HL-60 (cell line): ENCODE data around the gene POU4F1.
A peak's percentile ranks its signal among the peaks of the same experiment; 100 is the strongest.

Experiments
- DNase-seq, 2 experiments: peaks; one replicate each; pipeline ENCODE4 v3.0.0-alpha.2; 2010 to 2020; ENCODE audit warnings: low read depth in 1 of 2, low spot score in 1 of 2
- H3K27ac ChIP-seq: fragments of 250-450 bp; sonication (Bioruptor Pico); replicated peaks from 2 replicates; pipeline ENCODE4 v1.5.1; 2020; ENCODE audit warnings: mild to moderate bottlenecking, moderate library complexity
- H3K27me3 ChIP-seq: fragments of 250-450 bp; sonication (Bioruptor Pico); 2 replicates; pipeline ENCODE4 v1.5.1; 2021; ENCODE audit warnings: mild to moderate bottlenecking, moderate library complexity; ENCODE audit not compliant: insufficient read depth, poor library complexity, severe bottlenecking
- H3K4me3 ChIP-seq: replicated peaks from 2 replicates; pipeline ENCODE4 v1.5.1; 2011; ENCODE audit warnings: mild to moderate bottlenecking, control low read depth, low read length; ENCODE audit not compliant: insufficient read depth
- GABPA ChIP-seq: IDR thresholded peaks from 2 replicates; pipeline ENCODE4 v1.6.1; 2012; ENCODE audit warnings: low read depth
- POLR2AphosphoS5 ChIP-seq: IDR thresholded peaks from 2 replicates; pipeline ENCODE4 v1.6.1; 2012; ENCODE audit warnings: low read depth
- SPI1 ChIP-seq: IDR thresholded peaks from 2 replicates; pipeline ENCODE4 v1.6.1; 2012; ENCODE audit warnings: low read depth, mild to moderate bottlenecking, borderline replicate concordance
- TF ChIP-seq, protein P1 (sequence below): IDR thresholded peaks from one replicate; pipeline ENCODE4 v1.5.1; 2011; ENCODE audit warnings: low read length, control low read depth, inconsistent platforms; ENCODE audit not compliant: insufficient read depth
- TF ChIP-seq, protein P2 (sequence below): IDR thresholded peaks from 2 replicates; pipeline ENCODE4 v1.6.1; 2012; ENCODE audit warnings: low read depth; ENCODE audit not compliant: insufficient replicate concordance

The POU4F1 gene

DNA sequence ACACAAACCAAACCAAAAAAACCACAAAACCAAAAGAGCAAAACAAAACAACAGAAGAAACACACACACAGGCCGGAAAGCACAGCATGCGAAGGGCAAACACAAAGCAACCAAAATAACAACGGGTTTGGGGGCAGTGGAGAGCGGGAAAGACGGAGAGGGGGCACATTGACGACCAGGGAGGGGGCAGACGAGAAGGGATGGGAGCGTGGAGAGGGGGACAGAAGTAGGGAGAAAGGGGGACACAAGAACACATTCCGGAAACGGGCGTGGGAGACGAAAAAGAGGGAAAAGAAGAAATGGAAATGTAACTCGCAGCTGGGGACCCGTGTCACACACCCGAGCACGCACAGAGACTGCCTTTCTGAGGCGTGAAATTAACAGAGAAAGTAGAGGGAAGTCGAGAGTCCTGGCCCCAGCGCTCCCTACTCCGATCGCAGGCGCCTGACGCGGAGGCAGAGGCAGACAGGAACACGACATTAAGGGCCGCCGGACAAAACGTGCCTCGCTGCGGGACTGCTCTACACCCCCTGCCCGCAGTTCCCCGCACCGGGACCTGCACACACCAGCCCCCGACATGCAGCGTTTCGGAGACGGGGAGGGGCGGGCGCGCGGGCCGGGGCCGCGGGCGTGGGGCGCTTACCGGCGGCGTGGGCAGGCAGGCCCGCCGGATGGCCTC lies 652 bp downstream of the POU4F1 start:
- TF ChIP-seq GABPA (no peak), SPI1 (peak; percentile 37; the same call in 1 of the 2 replicates)
- H3K27me3 ChIP-seq, result peaks cover 79% of the 10 kb centered on the region
- peak overlapping the region; percentile 46 for H3K4me3 ChIP-seq
- DNase-seq, result peak; percentile 21 to 67
- H3K27ac ChIP-seq, result no peak overlapping the region

DNA sequence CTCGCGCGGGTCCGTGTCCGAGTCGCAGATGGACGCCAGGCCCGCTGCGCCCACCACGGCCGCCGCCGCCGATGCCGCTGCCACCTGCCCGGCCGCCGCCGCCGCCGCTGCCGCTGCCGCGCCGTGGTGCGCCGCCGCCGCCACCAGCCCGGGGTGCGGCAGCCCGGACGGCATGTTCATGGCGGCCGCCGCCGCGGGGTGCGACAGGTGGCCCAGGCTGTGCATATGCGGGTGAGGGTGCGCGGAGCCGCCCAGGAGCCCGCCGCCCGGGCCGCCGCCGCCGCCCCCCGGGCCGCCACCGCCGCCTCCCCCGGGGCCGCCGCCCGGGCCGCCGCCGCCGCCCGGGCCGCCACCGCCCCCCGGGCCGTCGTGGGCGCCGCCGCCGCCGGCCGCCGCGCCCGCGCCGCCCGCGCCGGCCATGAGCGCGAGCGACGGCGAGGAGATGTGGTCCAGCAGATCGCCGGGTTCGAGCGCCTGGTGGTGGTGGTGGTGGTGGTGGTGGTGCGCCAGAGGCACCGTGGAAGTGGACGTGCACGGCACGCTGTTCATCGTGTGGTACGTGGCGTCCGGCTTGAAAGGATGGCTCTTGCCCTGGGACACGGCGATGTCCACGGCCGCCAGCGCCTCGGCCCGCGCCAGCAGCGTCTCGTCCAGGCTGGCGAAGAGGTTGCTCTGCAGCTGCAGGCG lies 1.3 kb downstream of the POU4F1 start:
- Histone ChIP-seq H3K27me3 (peaks cover 79% of the 10 kb centered on the region), H3K27ac (no peak overlapping the region), H3K4me3 (peak overlapping the region; percentile 46)
- DNase-seq, result no peak
- TF ChIP-seq SPI1 (no peak), POLR2AphosphoS5 (no peak), GABPA (no peak)
- TF ChIP-seq, protein P1, sequence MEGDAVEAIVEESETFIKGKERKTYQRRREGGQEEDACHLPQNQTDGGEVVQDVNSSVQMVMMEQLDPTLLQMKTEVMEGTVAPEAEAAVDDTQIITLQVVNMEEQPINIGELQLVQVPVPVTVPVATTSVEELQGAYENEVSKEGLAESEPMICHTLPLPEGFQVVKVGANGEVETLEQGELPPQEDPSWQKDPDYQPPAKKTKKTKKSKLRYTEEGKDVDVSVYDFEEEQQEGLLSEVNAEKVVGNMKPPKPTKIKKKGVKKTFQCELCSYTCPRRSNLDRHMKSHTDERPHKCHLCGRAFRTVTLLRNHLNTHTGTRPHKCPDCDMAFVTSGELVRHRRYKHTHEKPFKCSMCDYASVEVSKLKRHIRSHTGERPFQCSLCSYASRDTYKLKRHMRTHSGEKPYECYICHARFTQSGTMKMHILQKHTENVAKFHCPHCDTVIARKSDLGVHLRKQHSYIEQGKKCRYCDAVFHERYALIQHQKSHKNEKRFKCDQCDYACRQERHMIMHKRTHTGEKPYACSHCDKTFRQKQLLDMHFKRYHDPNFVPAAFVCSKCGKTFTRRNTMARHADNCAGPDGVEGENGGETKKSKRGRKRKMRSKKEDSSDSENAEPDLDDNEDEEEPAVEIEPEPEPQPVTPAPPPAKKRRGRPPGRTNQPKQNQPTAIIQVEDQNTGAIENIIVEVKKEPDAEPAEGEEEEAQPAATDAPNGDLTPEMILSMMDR, result no peak
- TF ChIP-seq, protein P2, sequence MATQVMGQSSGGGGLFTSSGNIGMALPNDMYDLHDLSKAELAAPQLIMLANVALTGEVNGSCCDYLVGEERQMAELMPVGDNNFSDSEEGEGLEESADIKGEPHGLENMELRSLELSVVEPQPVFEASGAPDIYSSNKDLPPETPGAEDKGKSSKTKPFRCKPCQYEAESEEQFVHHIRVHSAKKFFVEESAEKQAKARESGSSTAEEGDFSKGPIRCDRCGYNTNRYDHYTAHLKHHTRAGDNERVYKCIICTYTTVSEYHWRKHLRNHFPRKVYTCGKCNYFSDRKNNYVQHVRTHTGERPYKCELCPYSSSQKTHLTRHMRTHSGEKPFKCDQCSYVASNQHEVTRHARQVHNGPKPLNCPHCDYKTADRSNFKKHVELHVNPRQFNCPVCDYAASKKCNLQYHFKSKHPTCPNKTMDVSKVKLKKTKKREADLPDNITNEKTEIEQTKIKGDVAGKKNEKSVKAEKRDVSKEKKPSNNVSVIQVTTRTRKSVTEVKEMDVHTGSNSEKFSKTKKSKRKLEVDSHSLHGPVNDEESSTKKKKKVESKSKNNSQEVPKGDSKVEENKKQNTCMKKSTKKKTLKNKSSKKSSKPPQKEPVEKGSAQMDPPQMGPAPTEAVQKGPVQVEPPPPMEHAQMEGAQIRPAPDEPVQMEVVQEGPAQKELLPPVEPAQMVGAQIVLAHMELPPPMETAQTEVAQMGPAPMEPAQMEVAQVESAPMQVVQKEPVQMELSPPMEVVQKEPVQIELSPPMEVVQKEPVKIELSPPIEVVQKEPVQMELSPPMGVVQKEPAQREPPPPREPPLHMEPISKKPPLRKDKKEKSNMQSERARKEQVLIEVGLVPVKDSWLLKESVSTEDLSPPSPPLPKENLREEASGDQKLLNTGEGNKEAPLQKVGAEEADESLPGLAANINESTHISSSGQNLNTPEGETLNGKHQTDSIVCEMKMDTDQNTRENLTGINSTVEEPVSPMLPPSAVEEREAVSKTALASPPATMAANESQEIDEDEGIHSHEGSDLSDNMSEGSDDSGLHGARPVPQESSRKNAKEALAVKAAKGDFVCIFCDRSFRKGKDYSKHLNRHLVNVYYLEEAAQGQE, result no peak

DNA sequence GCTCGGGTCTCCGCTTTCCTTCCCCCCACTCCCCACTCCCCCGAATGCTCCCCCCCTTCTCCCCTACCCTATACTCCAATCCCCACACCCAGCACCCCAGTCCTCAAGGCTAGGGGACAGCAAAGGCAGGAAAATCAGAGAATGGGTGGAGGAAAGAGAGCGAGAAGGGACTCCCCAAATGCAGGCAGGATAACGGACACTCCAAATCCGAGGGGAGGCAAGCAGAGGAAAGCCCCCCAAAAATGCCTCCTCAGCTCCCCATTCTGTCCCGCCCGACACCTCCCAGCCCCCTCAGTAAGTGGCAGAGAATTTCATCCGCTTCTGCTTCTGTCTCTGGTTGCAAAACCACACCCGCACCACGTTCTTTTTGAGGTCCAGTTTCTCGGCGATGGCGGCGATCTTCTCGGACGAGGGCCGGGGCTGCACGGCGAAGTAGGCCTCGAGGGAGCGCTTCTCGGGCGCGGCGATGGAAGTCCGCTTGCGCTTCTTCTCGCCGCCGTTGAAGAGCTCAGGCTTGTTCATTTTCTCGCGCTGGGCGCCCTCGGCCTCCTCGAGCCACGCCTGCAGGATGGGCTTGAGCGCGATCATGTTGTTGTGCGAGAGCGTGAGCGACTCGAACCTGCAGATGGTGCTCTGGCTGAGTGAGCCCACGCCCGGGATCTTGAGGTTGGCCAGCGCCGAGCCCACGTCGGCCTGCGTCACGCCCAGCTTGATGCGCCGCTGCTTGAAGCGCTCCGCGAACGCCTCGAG lies 2.1 kb downstream of the POU4F1 start:
- Histone ChIP-seq H3K4me3 (peak overlapping the region; percentile 22), H3K27me3 (peaks cover 79% of the 10 kb centered on the region), H3K27ac (no peak overlapping the region)
- DNase-seq, result peak in 1 of 2 experiments; percentile 19
- TF ChIP-seq, protein P2, result no peak
- no peak for TF ChIP-seq GABPA
- no peak for TF ChIP-seq POLR2AphosphoS5
- no peak for TF ChIP-seq SPI1
- TF ChIP-seq, protein P1, result no peak

DNA sequence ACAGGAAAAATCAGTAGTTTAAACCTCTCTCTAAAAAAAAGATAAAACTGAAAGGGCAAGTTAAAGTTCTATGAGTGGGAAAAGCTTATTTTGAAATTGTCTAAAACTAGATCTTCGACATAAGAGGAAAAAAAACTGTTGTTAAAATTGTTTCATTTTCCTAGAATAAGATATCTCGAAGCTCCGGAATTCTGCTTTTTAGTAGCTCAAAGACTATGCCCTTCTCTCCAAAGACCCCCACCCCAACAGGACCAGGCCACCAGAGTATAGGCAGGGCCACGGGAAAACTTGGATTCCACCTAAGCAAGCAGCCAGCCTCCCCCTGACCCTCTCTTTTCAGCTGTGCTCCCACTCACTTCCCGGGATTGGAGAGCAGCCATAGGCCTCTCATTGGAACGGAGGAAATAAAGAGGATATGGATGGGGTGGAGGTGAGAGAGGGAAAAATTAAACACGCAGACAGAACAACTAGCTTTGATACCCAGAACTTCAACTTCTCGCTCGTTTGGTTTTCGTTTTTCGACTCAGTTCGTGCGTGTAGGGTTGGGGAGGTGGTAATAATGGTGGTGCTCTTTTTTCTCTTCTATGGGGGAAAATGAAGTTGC lies 3.0 kb downstream of the POU4F1 start:
- TF ChIP-seq SPI1, result no peak
- DNase-seq, result no peak
- Histone ChIP-seq H3K4me3 (no peak overlapping the region), H3K27ac (no peak overlapping the region), H3K27me3 (peaks cover 78% of the 10 kb centered on the region)
